SU-DHL-6 (cell line): ENCODE results near the gene STAU1.

ENCODE experiments used
- H2AFZ ChIP-seq: fragments of 200-600 bp; sonication (generic); 2 replicates; pipeline ENCODE4 v1.6.1; 2014; ENCODE audit warnings: low read depth, mild to moderate bottlenecking, moderate library complexity, mixed read lengths, antibody characterized with exemption, low read length; ENCODE audit not compliant: severe bottlenecking
- H3F3A ChIP-seq: fragments of 200-600 bp; shearing (Covaris generic); 2 replicates; pipeline ENCODE4 v1.6.0; 2016; ENCODE audit warnings: antibody characterized with exemption, mild to moderate bottlenecking; ENCODE audit not compliant: insufficient read depth
- H3K27ac ChIP-seq: fragments of 200-600 bp; sonication (generic); 2 replicates; pipeline ENCODE4 v1.5.1; 2016; ENCODE audit warnings: low read depth, mild to moderate bottlenecking, low read length, moderate library complexity, mixed read lengths
- H3K27me3 ChIP-seq: fragments of 200-600 bp; sonication (generic), shearing (Covaris generic); 2 replicates; pipeline ENCODE4 v1.6.0; 2014; ENCODE audit warnings: mild to moderate bottlenecking, low read length
- H3K36me3 ChIP-seq: fragments of 200-600 bp; sonication (generic); 2 replicates; pipeline ENCODE4 v1.6.1; 2014; ENCODE audit warnings: mild to moderate bottlenecking, low read length, mixed read lengths
- H3K4me2 ChIP-seq: fragments of 300-600, 200-600 bp; shearing (Covaris generic), sonication (generic); 2 replicates; pipeline ENCODE4 v1.6.0; 2014; ENCODE audit warnings: low read length, low read depth, mild to moderate bottlenecking; ENCODE audit not compliant: poor library complexity, severe bottlenecking
- H3K4me3 ChIP-seq: fragments of 200-600 bp; sonication (generic); 2 replicates; pipeline ENCODE4 v1.5.1; 2014; ENCODE audit warnings: antibody characterized with exemption, low read length, mild to moderate bottlenecking, mixed read lengths; ENCODE audit not compliant: insufficient read depth, poor library complexity, severe bottlenecking
- H3K79me2 ChIP-seq: fragments of 200-600 bp; sonication (generic); 2 replicates; pipeline ENCODE4 v1.6.1; 2014; ENCODE audit warnings: mild to moderate bottlenecking, low read length, moderate library complexity; ENCODE audit not compliant: insufficient read depth
- H3K9ac ChIP-seq: fragments of 200-600 bp; sonication (generic); 2 replicates; pipeline ENCODE4 v1.7.0; 2014; ENCODE audit warnings: mild to moderate bottlenecking, low read length
- H3K9me2 ChIP-seq: fragments of 200-600 bp; sonication (generic); replicated peaks from 2 replicates; pipeline ENCODE4 v1.6.1; 2014; ENCODE audit warnings: low read length; ENCODE audit not compliant: insufficient read depth
- H3K9me3 ChIP-seq: fragments of 200-600 bp; sonication (generic); 2 replicates; pipeline ENCODE4 v1.6.1; 2014; ENCODE audit warnings: low read length, mixed read lengths; ENCODE audit not compliant: insufficient read depth
- H4K20me1 ChIP-seq: fragments of 200-600 bp; sonication (generic); 2 replicates; pipeline ENCODE4 v1.6.1; 2014; ENCODE audit warnings: low read depth, mild to moderate bottlenecking, antibody characterized with exemption, low read length, moderate library complexity, mixed read lengths
- EZH2phosphoT487 ChIP-seq: fragments of 200-600 bp; sonication (generic), shearing (Covaris generic); conservative IDR thresholded peaks from 2 replicates; pipeline ENCODE4 v1.6.1; 2018; ENCODE audit warnings: mild to moderate bottlenecking, antibody characterized with exemption, low read length, moderate library complexity, mixed read lengths
- TF ChIP-seq, protein P1 (sequence below): fragments of 200-600 bp; sonication (generic); IDR thresholded peaks from one replicate; pipeline ENCODE4 v1.5.1; 2017; ENCODE audit warnings: antibody characterized with exemption, mild to moderate bottlenecking, low read length, moderate library complexity; ENCODE audit not compliant: insufficient read depth, poor library complexity, severe bottlenecking

Gene STAU1

DNA sequence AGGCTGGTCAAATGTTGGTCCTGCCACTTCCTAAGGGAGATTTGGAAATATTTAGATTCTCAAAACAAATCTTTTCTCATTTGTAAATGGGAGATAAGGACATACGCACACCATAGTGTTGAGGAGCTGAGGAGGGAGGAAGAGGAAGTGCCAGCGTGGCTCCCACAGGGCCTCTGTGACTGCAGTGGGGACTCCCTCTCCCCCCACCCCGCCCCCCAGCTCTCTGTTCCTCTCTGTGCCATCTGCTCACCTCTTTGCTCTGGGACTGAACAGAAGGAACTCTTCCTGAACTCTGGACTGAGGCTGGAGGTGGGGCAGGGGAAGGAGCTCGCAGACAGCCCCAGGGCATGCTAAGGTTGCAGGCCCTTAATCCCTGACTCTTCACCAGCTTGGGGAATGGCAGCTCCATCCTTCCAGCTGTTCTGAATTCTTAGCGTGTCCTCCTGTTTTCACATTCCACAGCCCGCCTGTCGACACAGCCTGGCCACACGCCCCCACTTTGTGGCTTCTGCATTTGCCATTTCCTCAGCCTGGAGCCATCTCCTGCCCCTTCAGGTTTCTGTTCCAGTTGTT is 42.5 kb upstream of the STAU1 start:
- no peak overlapping the region for H3K4me2 ChIP-seq
- no peak overlapping the region for H3K9ac ChIP-seq
- H2AFZ ChIP-seq, result no peak overlapping the region
- TF ChIP-seq, protein P1, sequence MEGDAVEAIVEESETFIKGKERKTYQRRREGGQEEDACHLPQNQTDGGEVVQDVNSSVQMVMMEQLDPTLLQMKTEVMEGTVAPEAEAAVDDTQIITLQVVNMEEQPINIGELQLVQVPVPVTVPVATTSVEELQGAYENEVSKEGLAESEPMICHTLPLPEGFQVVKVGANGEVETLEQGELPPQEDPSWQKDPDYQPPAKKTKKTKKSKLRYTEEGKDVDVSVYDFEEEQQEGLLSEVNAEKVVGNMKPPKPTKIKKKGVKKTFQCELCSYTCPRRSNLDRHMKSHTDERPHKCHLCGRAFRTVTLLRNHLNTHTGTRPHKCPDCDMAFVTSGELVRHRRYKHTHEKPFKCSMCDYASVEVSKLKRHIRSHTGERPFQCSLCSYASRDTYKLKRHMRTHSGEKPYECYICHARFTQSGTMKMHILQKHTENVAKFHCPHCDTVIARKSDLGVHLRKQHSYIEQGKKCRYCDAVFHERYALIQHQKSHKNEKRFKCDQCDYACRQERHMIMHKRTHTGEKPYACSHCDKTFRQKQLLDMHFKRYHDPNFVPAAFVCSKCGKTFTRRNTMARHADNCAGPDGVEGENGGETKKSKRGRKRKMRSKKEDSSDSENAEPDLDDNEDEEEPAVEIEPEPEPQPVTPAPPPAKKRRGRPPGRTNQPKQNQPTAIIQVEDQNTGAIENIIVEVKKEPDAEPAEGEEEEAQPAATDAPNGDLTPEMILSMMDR, result no peak
- TF ChIP-seq EZH2phosphoT487, result no peak
- H3F3A ChIP-seq, result no peaks in the 10 kb centered on the region
- H3K4me3 ChIP-seq, result no peak overlapping the region
- H3K36me3 ChIP-seq, result peaks cover 3% of the 10 kb centered on the region; the same call in 1 of the 2 replicates
- no peak overlapping the region for H3K27ac ChIP-seq
- H3K27me3 ChIP-seq, result no peaks in the 10 kb centered on the region
- no peaks in the 10 kb centered on the region for H3K9me3 ChIP-seq
- H3K79me2 ChIP-seq, result no peaks in the 10 kb centered on the region
- H3K9me2 ChIP-seq, result no peaks in the 10 kb centered on the region
- no peaks in the 10 kb centered on the region for H4K20me1 ChIP-seq

DNA sequence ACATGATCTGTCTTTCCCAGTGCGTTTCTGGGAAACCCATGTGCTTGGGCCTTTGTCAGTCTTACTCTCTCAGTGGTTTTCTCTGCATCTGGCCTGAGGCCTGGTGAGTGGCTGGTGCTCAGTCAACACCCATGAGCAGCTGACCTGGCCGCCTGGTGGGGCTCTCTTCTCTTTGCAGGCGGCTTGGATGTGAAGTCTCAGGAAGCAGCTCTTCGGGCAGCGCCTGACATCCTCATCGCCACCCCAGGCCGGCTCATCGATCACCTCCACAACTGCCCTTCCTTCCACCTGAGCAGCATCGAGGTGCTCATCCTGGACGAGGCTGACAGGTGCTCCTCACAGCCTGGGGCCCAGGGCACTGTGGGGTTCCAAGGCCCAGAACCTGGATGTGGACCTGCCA is 41.9 kb upstream of the STAU1 start:
- H3F3A ChIP-seq, result no peaks in the 10 kb centered on the region
- H3K27ac ChIP-seq, result no peak overlapping the region
- no peaks in the 10 kb centered on the region for H3K9me3 ChIP-seq
- no peaks in the 10 kb centered on the region for H3K27me3 ChIP-seq
- TF ChIP-seq, protein P1, result no peak
- TF ChIP-seq EZH2phosphoT487, result no peak
- H3K9me2 ChIP-seq, result no peaks in the 10 kb centered on the region
- H2AFZ ChIP-seq, result no peak overlapping the region
- H3K79me2 ChIP-seq, result no peaks in the 10 kb centered on the region
- no peak overlapping the region for H3K4me2 ChIP-seq
- H3K9ac ChIP-seq, result no peak overlapping the region
- H3K36me3 ChIP-seq, result peaks cover 4% of the 10 kb centered on the region; the same call in 1 of the 2 replicates
- no peaks in the 10 kb centered on the region for H4K20me1 ChIP-seq
- H3K4me3 ChIP-seq, result no peak overlapping the region

DNA sequence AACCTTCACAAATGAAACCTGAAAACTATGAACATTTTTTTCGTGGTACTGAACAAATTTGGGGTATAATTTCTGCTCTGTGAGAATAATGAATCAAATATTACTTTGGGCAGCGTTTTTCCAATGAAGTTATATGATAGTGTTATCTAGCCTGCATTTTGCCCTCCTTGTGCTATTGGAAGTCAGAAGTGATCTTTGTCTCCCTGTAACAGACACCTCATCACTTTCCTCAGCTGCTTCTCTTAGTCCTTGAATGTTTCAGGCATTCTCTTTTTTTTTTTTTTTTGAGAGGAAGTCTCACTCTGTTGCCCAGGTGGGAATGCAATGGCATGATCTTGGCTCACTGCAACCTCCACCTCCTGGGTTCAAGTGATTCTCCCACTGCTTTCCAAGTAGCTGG is 41.2 kb upstream of the STAU1 start:
- H4K20me1 ChIP-seq, result no peaks in the 10 kb centered on the region
- TF ChIP-seq EZH2phosphoT487, result no peak
- TF ChIP-seq, protein P1, result no peak

More for the DNA sequence above, 41.2 kb upstream of the STAU1 start:
- Histone ChIP-seq H3K27me3 (no peaks in the 10 kb centered on the region), H3K27ac (no peak overlapping the region), H3K36me3 (peaks cover 8% of the 10 kb centered on the region; the same call in 1 of the 2 replicates), H3K9ac (no peak overlapping the region), H3K4me2 (no peak overlapping the region), H3K79me2 (no peaks in the 10 kb centered on the region), H3K4me3 (no peak overlapping the region), H3K9me2 (no peaks in the 10 kb centered on the region), H3K9me3 (no peaks in the 10 kb centered on the region), H2AFZ (no peak overlapping the region), H3F3A (no peaks in the 10 kb centered on the region)
